DND-41 (cell line): ENCODE results near the gene RACK1.

Source experiments
- ATAC-seq: fragments of 200-7000 bp; cut with Tn5 transposase; 3 replicates; pipeline ENCODE4 v1.9.1; 2021; ENCODE audit warnings: low read depth; ENCODE audit not compliant: insufficient read depth
- DNase-seq: peaks from one replicate; pipeline ENCODE4 v3.0.0-alpha.2; 2020
- H2AFZ ChIP-seq: 2 replicates; pipeline ENCODE4 v1.6.0; 2012; ENCODE audit warnings: low read depth, low read length
- H3K27ac ChIP-seq: 2 replicates; pipeline ENCODE4 v1.5.1; 2012; ENCODE audit warnings: low read length, inconsistent platforms
- H3K27me3 ChIP-seq: fragments of 200-600 bp; sonication (generic); 2 replicates; pipeline ENCODE4 v1.6.0; 2012; ENCODE audit warnings: low read length, mild to moderate bottlenecking, inconsistent platforms; ENCODE audit not compliant: insufficient read depth, poor library complexity
- H3K36me3 ChIP-seq: 2 replicates; pipeline ENCODE4 v1.5.1; 2012; ENCODE audit warnings: low read length, inconsistent platforms; ENCODE audit not compliant: insufficient read depth
- H3K4me1 ChIP-seq: 2 replicates; pipeline ENCODE4 v1.5.1; 2012; ENCODE audit warnings: mild to moderate bottlenecking, low read length; ENCODE audit not compliant: insufficient read depth
- H3K4me2 ChIP-seq: 2 replicates; pipeline ENCODE4 v1.6.0; 2012; ENCODE audit warnings: mild to moderate bottlenecking, moderate library complexity, low read length, inconsistent platforms; ENCODE audit not compliant: insufficient read depth
- H3K4me3 ChIP-seq, 2 experiments: fragments of 200-600 bp in 1 of 2; shearing (Covaris generic) in 1 of 2; 2 replicates each; pipeline ENCODE4 v1.5.1; 2012 to 2016; ENCODE audit warnings: inconsistent platforms in 2 of 2, low read length in 2 of 2, mild to moderate bottlenecking in 2 of 2, low read depth in 1 of 2, moderate library complexity in 1 of 2
- H3K79me2 ChIP-seq: 2 replicates; pipeline ENCODE4 v1.6.0; 2012; ENCODE audit warnings: low read length, inconsistent platforms; ENCODE audit not compliant: insufficient read depth
- H3K9ac ChIP-seq: 2 replicates; pipeline ENCODE4 v1.6.0; 2012; ENCODE audit warnings: low read depth, mild to moderate bottlenecking, inconsistent platforms, low read length, moderate library complexity
- H3K9me3 ChIP-seq: 2 replicates; pipeline ENCODE4 v1.5.1; 2012; ENCODE audit warnings: low read length, moderate library complexity, mild to moderate bottlenecking, inconsistent platforms; ENCODE audit not compliant: insufficient read depth, severe bottlenecking
- H4K20me1 ChIP-seq: 2 replicates; pipeline ENCODE4 v1.6.0; 2012; ENCODE audit warnings: low read length; ENCODE audit not compliant: insufficient read depth
- CTCF ChIP-seq: IDR thresholded peaks from 2 replicates; pipeline ENCODE4 v1.5.1; 2012; ENCODE audit warnings: borderline replicate concordance, low read length, moderate library complexity, mild to moderate bottlenecking; ENCODE audit not compliant: poor library complexity, severe bottlenecking; ENCODE audit errors: extremely low read depth
- EZH2 ChIP-seq: IDR thresholded peaks from 3 replicates; pipeline ENCODE4 v1.6.1; 2012; ENCODE audit warnings: borderline replicate concordance, low read depth, mild to moderate bottlenecking, moderate library complexity, low read length, inconsistent platforms; ENCODE audit not compliant: severe bottlenecking

RACK1 gene

GRCh38 chr5:181235689-181236366 is 7.9 kb downstream of the RACK1 start:
- TF ChIP-seq CTCF (no peak), EZH2 (no peak)
- Histone ChIP-seq H3K9me3 (no peaks in the 10 kb centered on the region), H4K20me1 (peaks cover 38% of the 10 kb centered on the region), H3K27me3 (no peaks in the 10 kb centered on the region), H3K4me3 (no peak overlapping the region), H3K9ac (no peak overlapping the region), H3K27ac (no peak overlapping the region), H2AFZ (no peak overlapping the region), H3K4me1 (peaks cover 13% of the 10 kb centered on the region), H3K36me3 (peaks cover 87% of the 10 kb centered on the region), H3K79me2 (peaks cover 32% of the 10 kb centered on the region), H3K4me2 (no peak overlapping the region)
- ATAC-seq: peak; percentile 16
- no peak for DNase-seq

- Histone ChIP-seq H3K79me2 (peaks cover 27% of the 10 kb centered on the region), H3K9ac (no peak overlapping the region), H3K36me3 (peaks cover 85% of the 10 kb centered on the region), H3K4me2 (no peak overlapping the region), H3K4me1 (peaks cover 10% of the 10 kb centered on the region; the same call in 1 of the 2 replicates), H3K27me3 (no peaks in the 10 kb centered on the region), H4K20me1 (peaks cover 35% of the 10 kb centered on the region), H3K4me3 (no peak overlapping the region), H3K9me3 (no peaks in the 10 kb centered on the region), H2AFZ (no peak overlapping the region), H3K27ac (no peak overlapping the region)
- peak; percentile 19 for ATAC-seq
- TF ChIP-seq EZH2 (no peak), CTCF (no peak)
- DNase-seq: no peak
Observed at GRCh38 chr5:181235323-181235688, 8.4 kb downstream of the RACK1 start.

- Histone ChIP-seq H3K9ac (no peak overlapping the region), H3K79me2 (peaks cover 20% of the 10 kb centered on the region), H2AFZ (no peak overlapping the region), H3K27me3 (no peaks in the 10 kb centered on the region), H3K27ac (no peak overlapping the region), H3K36me3 (peaks cover 79% of the 10 kb centered on the region), H3K9me3 (no peaks in the 10 kb centered on the region), H4K20me1 (peaks cover 35% of the 10 kb centered on the region), H3K4me2 (no peak overlapping the region), H3K4me1 (peaks cover 9% of the 10 kb centered on the region; the same call in 1 of the 2 replicates), H3K4me3 (no peak overlapping the region)
- DNase-seq (peak; percentile 31), ATAC-seq (peak; percentile 38)
- TF ChIP-seq EZH2 (no peak), CTCF (no peak)
Observed at GRCh38 chr5:181234455-181235306, 9.0 kb downstream of the RACK1 start.
